Prostate gland (tissue), 2 donors: ENCODE measurements around the gene BRME1.

ENCODE experiments used
- POLR2A ChIP-seq: fragments of 450-650 bp; IDR thresholded peaks from one replicate; pipeline ENCODE4 v1.6.1; 2016; ENCODE audit warnings: antibody characterized with exemption, mild to moderate bottlenecking
- POLR2AphosphoS5 ChIP-seq: sonication (generic); formaldehyde crosslinking; IDR thresholded peaks from one replicate; pipeline ENCODE4 v1.6.1; 2017; ENCODE audit warnings: antibody characterized with exemption
- TF ChIP-seq, protein P1 (sequence below), 4 experiments: fragments of 200-600 bp in 2 of 4; fragments of 450-650 bp in 2 of 4; sonication (generic) in 2 of 4; IDR thresholded peaks; 1 replicate in 3 of 4; 2 replicates in 1 of 4; pipeline ENCODE4 v1.5.1; 2016 to 2019; ENCODE audit warnings: antibody characterized with exemption in 4 of 4, mild to moderate bottlenecking in 2 of 4, moderate library complexity in 2 of 4

DNA sequence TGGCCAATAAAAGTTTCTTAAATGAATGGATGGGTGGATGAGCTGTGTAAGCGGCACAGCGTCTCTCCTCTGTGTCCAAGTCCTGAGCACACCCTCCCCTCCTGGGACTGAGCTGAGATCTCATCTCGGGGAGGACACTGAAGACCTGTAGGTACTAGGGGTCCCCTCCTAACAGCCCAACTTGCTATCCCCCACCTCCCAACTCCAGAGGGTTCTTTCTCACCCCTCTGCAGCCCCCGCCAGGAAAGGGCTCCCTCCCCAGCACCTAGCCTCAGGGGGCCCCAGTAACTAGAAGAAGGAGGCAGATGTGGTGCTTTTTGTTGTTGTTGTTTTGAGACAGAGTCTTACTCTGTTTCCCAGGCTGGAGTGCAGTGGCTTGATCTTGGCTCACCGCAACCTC is 30.1 kb downstream of the BRME1 start:
- TF ChIP-seq, protein P1, sequence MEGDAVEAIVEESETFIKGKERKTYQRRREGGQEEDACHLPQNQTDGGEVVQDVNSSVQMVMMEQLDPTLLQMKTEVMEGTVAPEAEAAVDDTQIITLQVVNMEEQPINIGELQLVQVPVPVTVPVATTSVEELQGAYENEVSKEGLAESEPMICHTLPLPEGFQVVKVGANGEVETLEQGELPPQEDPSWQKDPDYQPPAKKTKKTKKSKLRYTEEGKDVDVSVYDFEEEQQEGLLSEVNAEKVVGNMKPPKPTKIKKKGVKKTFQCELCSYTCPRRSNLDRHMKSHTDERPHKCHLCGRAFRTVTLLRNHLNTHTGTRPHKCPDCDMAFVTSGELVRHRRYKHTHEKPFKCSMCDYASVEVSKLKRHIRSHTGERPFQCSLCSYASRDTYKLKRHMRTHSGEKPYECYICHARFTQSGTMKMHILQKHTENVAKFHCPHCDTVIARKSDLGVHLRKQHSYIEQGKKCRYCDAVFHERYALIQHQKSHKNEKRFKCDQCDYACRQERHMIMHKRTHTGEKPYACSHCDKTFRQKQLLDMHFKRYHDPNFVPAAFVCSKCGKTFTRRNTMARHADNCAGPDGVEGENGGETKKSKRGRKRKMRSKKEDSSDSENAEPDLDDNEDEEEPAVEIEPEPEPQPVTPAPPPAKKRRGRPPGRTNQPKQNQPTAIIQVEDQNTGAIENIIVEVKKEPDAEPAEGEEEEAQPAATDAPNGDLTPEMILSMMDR (IDR thresholded peaks at IDR 0.05) = no peak
- no peak for TF ChIP-seq POLR2AphosphoS5
- no peak for TF ChIP-seq POLR2A
